GM21367 (cell line): ENCODE results near the gene CLK3.
A peak's percentile ranks its signal among the peaks of the same experiment; 100 is the strongest.

ENCODE experiments used
- ATAC-seq: cut with Tn5 transposase; IDR thresholded peaks from one replicate; pipeline ENCODE4 v1.9.1; 2021; ENCODE audit not compliant: unreplicated experiment

Gene CLK3

GRCh38 chr15:74603026-74603788, 12.4 kb upstream of the CLK3 start:
- no peak for ATAC-seq

- ATAC-seq, result no peak
Measured at GRCh38 chr15:74603789-74604705, 11.6 kb upstream of the CLK3 start.

- no peak for ATAC-seq
Measured at GRCh38 chr15:74604983-74605794, 10.4 kb upstream of the CLK3 start.

- no peak for ATAC-seq
Measured at GRCh38 chr15:74605795-74606150, 9.9 kb upstream of the CLK3 start.

- no peak for ATAC-seq
Measured at GRCh38 chr15:74608786-74609185, 6.8 kb upstream of the CLK3 start.

- ATAC-seq, result no peak
Measured at GRCh38 chr15:74609938-74610301, 5.7 kb upstream of the CLK3 start.

DNA sequence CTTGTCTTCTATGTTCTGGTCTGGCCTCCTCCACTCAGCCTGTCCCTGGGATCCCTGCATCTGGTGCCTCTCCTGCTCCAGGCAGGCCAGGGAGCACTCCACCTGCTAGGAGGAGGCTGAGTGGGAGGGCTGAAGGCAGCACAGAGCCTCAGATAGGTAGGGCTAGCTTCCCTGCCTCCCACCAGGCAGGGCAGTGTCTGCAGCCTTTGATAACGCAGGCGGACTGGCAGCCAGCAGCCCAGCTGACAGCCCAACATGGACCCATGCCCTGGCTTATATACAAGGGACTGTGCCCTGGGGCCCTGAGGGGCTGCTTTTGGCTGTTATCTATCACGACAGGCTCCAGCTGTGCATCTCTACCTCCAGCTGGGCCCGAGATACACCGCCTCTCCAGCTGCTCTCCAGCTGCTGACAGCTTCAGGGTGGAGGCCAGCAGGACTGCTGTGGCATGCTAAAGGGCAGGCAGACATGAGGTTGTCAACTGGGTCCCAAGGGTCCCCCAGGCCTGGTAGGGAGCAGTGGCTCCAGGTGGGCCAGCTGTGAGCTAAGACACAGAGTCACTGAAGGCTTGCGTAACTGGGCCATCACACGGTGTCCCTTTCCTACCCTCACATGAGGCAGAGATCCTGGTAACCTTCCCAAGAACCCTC, 5.2 kb upstream of the CLK3 start:
- ATAC-seq, result no peak

- no peak for ATAC-seq
Measured at GRCh38 chr15:74611341-74611740, 4.3 kb upstream of the CLK3 start.

DNA sequence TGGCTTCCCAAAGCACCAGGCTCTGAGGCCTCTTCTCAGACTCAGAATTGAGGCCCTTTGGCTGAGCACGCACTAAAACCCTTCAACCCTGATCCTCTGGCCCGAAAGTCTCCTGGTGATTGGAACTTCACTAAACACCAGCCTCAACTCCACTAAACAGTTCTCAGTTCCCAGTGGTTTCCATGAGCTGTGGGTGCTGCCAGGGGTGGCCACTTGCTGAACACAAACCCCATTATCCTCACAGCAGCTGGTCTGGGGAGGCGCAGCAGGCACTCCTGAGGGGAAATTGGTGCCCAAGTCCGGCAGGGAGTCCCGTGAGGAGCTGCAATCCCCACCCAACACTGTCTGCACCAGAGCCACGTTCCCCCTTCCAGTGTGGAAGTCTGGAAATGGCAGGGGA, 3.8 kb upstream of the CLK3 start:
- no peak for ATAC-seq

DNA sequence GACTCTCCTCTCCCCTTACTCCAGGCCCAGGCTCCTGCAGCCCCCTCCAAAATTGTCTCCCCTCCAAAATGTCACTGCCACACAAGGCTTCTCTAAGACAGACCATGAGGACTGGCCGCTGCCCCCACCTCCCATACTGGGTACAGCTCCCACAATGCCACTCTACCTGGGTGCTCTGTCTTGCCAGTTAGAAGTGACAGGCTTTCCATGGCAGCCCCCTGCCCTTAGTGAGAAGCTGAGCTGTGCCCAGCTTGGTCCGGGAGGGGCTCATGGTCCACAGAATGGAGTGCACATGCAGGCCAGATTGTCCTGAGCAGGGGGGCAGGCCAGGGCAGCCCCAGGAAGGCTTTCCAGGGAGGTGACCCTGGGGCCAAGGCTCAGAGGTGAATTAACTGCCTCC, 3.0 kb upstream of the CLK3 start:
- no peak for ATAC-seq

- ATAC-seq, result no peak
Measured at GRCh38 chr15:74613089-74613952, 2.3 kb upstream of the CLK3 start.

DNA sequence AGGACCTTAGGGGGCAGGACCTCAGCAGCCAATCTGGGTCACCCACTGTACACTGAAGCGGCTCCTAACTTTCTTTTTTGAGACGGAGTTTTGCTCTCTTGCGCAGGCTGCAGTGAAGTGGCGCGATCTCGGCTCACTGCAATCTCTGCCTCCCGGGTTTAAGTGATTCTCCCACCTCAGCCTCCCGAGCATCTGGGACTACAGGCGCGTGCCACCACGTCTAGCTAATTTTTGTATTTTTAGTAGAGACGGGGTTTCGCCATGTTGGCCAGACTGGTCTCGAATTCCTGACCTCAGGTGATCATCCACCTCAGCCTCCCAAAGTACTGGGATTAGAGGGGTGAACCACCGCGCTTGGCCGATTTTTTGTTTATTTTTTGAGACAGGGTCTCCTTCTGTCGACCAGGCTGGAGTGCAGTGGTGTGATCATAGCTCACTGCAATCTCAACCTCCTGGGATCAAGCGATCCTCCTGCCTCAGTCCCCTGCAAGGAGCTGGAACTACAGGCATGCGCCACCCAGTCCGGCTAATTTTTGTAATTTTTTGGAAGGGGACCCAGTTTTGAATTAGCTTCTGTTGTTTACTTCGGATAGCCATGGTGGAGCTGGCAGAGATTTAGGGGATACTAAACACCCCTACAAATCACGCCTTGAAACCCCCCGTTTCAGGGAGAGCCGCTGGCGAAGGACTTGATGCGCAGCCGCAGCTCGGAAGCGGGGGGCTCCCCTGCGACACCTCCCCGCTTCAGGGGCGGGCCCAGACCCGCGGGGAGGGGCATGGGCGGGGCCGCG, 1.5 kb upstream of the CLK3 start:
- ATAC-seq, result no peak

DNA sequence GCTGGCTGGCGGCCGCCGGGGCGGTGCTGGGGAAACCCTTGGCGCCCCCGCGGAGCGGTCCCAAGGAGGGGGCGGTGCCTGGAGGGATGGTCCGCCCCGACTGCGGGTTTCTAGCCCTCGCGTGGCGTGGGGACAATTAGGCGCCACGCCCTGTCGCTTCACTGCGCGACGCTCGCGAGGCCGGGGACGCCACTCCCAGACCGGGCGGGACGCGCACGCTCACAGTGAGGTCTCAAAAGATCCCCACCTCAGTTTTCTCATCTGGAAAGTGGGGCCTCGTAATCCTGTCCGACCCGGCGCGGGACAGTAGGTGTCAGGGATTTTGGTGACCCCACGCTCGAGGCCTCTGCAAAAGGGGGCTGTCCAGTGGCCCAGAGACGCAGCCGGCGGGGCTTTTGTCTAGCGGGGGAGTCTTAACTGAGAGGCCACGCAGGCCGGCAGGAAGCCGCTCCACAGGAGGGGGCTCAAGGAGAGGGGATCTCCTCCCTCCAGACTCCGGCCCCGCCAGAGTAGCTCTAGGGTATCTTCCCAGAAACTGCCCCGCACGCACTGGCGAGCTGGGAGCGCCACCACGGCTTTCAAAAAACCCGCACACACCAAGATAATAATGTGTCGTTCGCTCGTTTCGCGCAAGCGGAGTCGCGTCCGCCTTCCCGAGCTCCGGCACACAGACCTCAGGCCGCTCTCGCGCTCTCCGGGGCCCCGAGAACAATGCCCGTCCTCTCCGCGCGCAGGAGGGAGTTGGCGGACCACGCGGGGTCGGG, 710 bp upstream of the CLK3 start:
- peak; percentile 48 for ATAC-seq

DNA sequence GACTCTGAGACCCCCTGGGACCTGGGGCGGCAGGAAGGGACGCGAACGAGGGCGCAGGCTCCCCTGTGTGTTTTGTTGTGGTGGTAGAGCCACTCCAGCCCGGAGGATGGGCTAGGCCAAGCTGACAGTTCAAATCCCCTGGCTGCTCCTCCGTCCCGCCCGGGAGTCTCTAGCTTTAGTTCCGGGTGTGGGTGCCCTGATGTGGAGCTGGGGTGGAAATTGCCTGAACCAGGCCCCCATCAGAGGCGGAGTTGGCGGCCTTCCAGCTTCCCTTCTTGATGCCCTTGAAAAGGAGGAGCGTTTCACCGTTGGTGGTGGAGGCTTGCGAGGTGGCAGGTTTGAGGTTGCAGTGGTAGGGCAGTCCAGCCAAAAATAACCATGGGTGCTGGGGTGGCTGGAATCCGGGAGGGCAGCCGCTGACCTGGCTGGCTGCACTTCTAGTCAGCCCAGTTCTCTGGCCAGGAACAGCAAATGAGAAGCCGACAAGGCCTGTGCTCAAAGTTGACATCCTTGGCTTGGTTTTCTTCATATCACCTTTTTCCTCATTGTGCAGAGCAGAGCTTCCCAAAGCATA, 817 bp downstream of the CLK3 start:
- no peak for ATAC-seq

- no peak for ATAC-seq
Measured at GRCh38 chr15:74616996-74617395, 1.4 kb downstream of the CLK3 start.

- no peak for ATAC-seq
Measured at GRCh38 chr15:74618841-74619596, 3.4 kb downstream of the CLK3 start.

DNA sequence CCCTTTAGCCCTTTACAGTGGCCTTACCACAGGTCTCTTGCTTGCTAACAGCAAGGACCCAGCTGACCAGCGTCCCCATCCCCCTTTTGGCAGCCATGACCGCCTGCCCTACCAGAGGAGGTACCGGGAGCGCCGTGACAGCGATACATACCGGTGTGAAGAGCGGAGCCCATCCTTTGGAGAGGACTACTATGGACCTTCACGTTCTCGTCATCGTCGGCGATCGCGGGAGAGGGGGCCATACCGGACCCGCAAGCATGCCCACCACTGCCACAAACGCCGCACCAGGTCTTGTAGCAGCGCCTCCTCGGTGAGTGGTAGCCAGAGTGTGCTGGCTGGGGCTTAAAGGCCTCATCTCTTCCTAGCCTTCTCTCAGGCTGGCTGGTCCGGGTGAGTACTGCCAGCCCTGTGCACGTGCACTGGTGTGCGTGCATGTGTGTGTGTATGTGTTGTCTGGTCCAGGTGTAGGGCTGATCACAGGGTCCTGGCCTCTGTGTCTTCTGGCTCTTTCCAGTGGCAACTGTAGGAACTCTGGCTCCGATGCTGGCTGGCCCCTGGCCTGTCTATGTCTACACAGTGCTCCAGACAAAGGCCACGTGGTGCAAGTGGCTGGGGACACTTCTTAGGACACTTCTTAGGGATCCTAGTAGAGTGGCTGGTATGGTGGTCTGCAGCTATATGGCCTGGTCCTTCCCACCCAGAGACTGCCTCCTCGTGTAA, 4.4 kb downstream of the CLK3 start:
- ATAC-seq, result no peak
